ENCODE results near the gene TPSG1.

Gene TPSG1

GRCh38 chr16:1184980-1185379 lies 40.1 kb downstream of the TPSG1 start:
- no peaks in the 10 kb centered on the region for H3K4me1 ChIP-seq (ENCODE audit: low read length)
- no peaks in the 10 kb centered on the region for H3F3A ChIP-seq (ENCODE audit: insufficient read depth, low read length)
- H3K79me2 ChIP-seq (ENCODE audit: low read length): no peaks in the 10 kb centered on the region

GRCh38 chr16:1184156-1184868 lies 40.8 kb downstream of the TPSG1 start:
- DNase-seq: no peak

More at GRCh38 chr16:1184980-1185379, 40.1 kb downstream of the TPSG1 start:
- Histone ChIP-seq H3K36me3 (replicated peaks; ENCODE audit: insufficient read depth, low read length) (no peaks in the 10 kb centered on the region), H3K27me3 (replicated peaks; ENCODE audit: insufficient read depth, low read length) (peaks cover 79% of the 10 kb centered on the region), H2AFZ (ENCODE audit: low read length) (no peak overlapping the region), H3K4me3 (ENCODE audit: low read length) (no peak overlapping the region), H3K9me3 (replicated peaks; ENCODE audit: insufficient read depth, low read length) (no peaks in the 10 kb centered on the region), H4K20me1 (ENCODE audit: insufficient read depth, low read length) (no peaks in the 10 kb centered on the region), H3K9me2 (replicated peaks; ENCODE audit: insufficient read depth, low read length) (no peaks in the 10 kb centered on the region), H3K4me2 (ENCODE audit: low read depth, low read length) (no peak overlapping the region), H3K9ac (ENCODE audit: low read length) (no peak overlapping the region), H3K27ac (ENCODE audit: low read length) (no peak overlapping the region)
- no peak for DNase-seq
- TF ChIP-seq EZH2 (optimal IDR thresholded peaks at IDR 0.05; ENCODE audit: low read depth, low read length): no peak

GRCh38 chr16:1182950-1183907 lies 41.8 kb downstream of the TPSG1 start:
- H3K27me3 ChIP-seq (replicated peaks; ENCODE audit: insufficient read depth, low read length): peaks cover 82% of the 10 kb centered on the region
- no peak overlapping the region for H3K9ac ChIP-seq (ENCODE audit: low read length)
- no peaks in the 10 kb centered on the region for H3K9me3 ChIP-seq (replicated peaks; ENCODE audit: insufficient read depth, low read length)
- H3K27ac ChIP-seq (ENCODE audit: low read length): no peak overlapping the region
- no peak overlapping the region for H2AFZ ChIP-seq (ENCODE audit: low read length)
- H3K4me1 ChIP-seq (ENCODE audit: low read length): no peaks in the 10 kb centered on the region
- TF ChIP-seq EZH2phosphoT487 (IDR thresholded peaks at IDR 0.05; ENCODE audit: low read length): no peak
- no peak overlapping the region for H3K4me2 ChIP-seq (ENCODE audit: low read depth, low read length)
- H3K79me2 ChIP-seq (ENCODE audit: low read length): no peaks in the 10 kb centered on the region
- no peaks in the 10 kb centered on the region for H4K20me1 ChIP-seq (ENCODE audit: insufficient read depth, low read length)
- H3K4me3 ChIP-seq (ENCODE audit: low read length): no peak overlapping the region
- no peak for DNase-seq
- H3K9me2 ChIP-seq (replicated peaks; ENCODE audit: insufficient read depth, low read length): no peaks in the 10 kb centered on the region
- H3F3A ChIP-seq (ENCODE audit: insufficient read depth, low read length): no peaks in the 10 kb centered on the region
- H3K36me3 ChIP-seq (replicated peaks; ENCODE audit: insufficient read depth, low read length): no peaks in the 10 kb centered on the region

More at GRCh38 chr16:1184156-1184868, 40.8 kb downstream of the TPSG1 start:
- H3K27me3 ChIP-seq (replicated peaks; ENCODE audit: insufficient read depth, low read length): peaks cover 82% of the 10 kb centered on the region
- H3K4me1 ChIP-seq (ENCODE audit: low read length): no peaks in the 10 kb centered on the region
- H3K4me2 ChIP-seq (ENCODE audit: low read depth, low read length): no peak overlapping the region
- H3K9me2 ChIP-seq (replicated peaks; ENCODE audit: insufficient read depth, low read length): no peaks in the 10 kb centered on the region
- H3K9ac ChIP-seq (ENCODE audit: low read length): no peak overlapping the region
- H3K4me3 ChIP-seq (ENCODE audit: low read length): no peak overlapping the region
- H4K20me1 ChIP-seq (ENCODE audit: insufficient read depth, low read length): no peaks in the 10 kb centered on the region
- no peaks in the 10 kb centered on the region for H3F3A ChIP-seq (ENCODE audit: insufficient read depth, low read length)
- no peak overlapping the region for H3K27ac ChIP-seq (ENCODE audit: low read length)
- no peaks in the 10 kb centered on the region for H3K36me3 ChIP-seq (replicated peaks; ENCODE audit: insufficient read depth, low read length)
- no peaks in the 10 kb centered on the region for H3K9me3 ChIP-seq (replicated peaks; ENCODE audit: insufficient read depth, low read length)
- no peak overlapping the region for H2AFZ ChIP-seq (ENCODE audit: low read length)
- H3K79me2 ChIP-seq (ENCODE audit: low read length): no peaks in the 10 kb centered on the region
- no peak for TF ChIP-seq EZH2phosphoT487 (IDR thresholded peaks at IDR 0.05; ENCODE audit: low read length)
- no peak for TF ChIP-seq CTCF (IDR thresholded peaks at IDR 0.05; ENCODE audit: low read length)
- TF ChIP-seq EZH2 (optimal IDR thresholded peaks at IDR 0.05; ENCODE audit: low read depth, low read length): no peak

GRCh38 chr16:1182316-1182671 lies 42.8 kb downstream of the TPSG1 start:
- Histone ChIP-seq H3K9ac (ENCODE audit: low read length) (no peak overlapping the region), H3K4me2 (ENCODE audit: low read depth, low read length) (no peak overlapping the region)

More at GRCh38 chr16:1182316-1182671, 42.8 kb downstream of the TPSG1 start:
- Histone ChIP-seq H2AFZ (ENCODE audit: low read length) (no peak overlapping the region), H3K27ac (ENCODE audit: low read length) (no peak overlapping the region), H3K27me3 (replicated peaks; ENCODE audit: insufficient read depth, low read length) (peaks cover 79% of the 10 kb centered on the region), H3K9me2 (replicated peaks; ENCODE audit: insufficient read depth, low read length) (no peaks in the 10 kb centered on the region), H3K4me1 (ENCODE audit: low read length) (no peaks in the 10 kb centered on the region), H3K9me3 (replicated peaks; ENCODE audit: insufficient read depth, low read length) (no peaks in the 10 kb centered on the region), H3K79me2 (ENCODE audit: low read length) (no peaks in the 10 kb centered on the region), H3F3A (ENCODE audit: insufficient read depth, low read length) (no peaks in the 10 kb centered on the region), H3K36me3 (replicated peaks; ENCODE audit: insufficient read depth, low read length) (no peaks in the 10 kb centered on the region), H3K4me3 (ENCODE audit: low read length) (no peak overlapping the region), H4K20me1 (ENCODE audit: insufficient read depth, low read length) (no peaks in the 10 kb centered on the region)
- DNase-seq: no peak
- TF ChIP-seq EZH2phosphoT487 (IDR thresholded peaks at IDR 0.05; ENCODE audit: low read length): no peak
